ENCODE measurements around the gene SECISBP2L.

The SECISBP2L gene

DNA sequence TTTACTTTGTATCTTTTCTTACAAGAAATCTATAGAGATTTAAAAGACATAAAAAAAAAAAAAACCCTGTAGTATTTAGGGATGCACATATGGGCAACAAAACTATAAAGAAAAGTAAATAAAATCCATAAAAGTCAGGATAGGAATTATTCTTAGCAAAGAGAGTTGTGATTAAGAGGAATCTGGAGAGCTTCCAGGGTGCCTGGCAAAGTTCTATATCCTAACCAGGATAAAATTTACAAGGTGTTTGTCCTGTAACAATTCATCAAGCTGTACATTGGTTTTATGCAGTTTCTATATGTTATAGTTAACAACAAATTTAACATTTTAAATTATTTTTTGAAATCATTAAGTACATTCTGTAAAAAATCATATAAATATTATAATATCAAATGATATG, 7.9 kb downstream of the SECISBP2L start:
- Histone ChIP-seq H3K36me3 (ENCODE audit: low read length) (no peaks in the 10 kb centered on the region), H3K4me3 (ENCODE audit: insufficient read depth, low read length, poor library complexity, severe bottlenecking) (no peak overlapping the region), H2AFZ (ENCODE audit: low read depth, low read length, severe bottlenecking) (no peak overlapping the region), H3K9me2 (replicated peaks; ENCODE audit: insufficient read depth, low read length) (no peaks in the 10 kb centered on the region), H3K27me3 (ENCODE audit: low read length) (no peaks in the 10 kb centered on the region), H3K79me2 (ENCODE audit: insufficient read depth, low read length) (no peaks in the 10 kb centered on the region), H3K4me2 (ENCODE audit: low read depth, low read length, poor library complexity, severe bottlenecking) (no peak overlapping the region), H3F3A (ENCODE audit: insufficient read depth) (no peaks in the 10 kb centered on the region; the same call in 1 of the 2 replicates), H3K9me3 (ENCODE audit: insufficient read depth, low read length) (no peaks in the 10 kb centered on the region), H3K27ac (ENCODE audit: low read depth, low read length) (no peak overlapping the region), H4K20me1 (ENCODE audit: low read depth, low read length) (peaks cover 7% of the 10 kb centered on the region; the same call in 1 of the 2 replicates), H3K9ac (ENCODE audit: low read length) (no peak overlapping the region)
- TF ChIP-seq EZH2phosphoT487 (conservative IDR thresholded peaks at IDR 0.05; ENCODE audit: low read length): no peak
- TF ChIP-seq, protein P1, sequence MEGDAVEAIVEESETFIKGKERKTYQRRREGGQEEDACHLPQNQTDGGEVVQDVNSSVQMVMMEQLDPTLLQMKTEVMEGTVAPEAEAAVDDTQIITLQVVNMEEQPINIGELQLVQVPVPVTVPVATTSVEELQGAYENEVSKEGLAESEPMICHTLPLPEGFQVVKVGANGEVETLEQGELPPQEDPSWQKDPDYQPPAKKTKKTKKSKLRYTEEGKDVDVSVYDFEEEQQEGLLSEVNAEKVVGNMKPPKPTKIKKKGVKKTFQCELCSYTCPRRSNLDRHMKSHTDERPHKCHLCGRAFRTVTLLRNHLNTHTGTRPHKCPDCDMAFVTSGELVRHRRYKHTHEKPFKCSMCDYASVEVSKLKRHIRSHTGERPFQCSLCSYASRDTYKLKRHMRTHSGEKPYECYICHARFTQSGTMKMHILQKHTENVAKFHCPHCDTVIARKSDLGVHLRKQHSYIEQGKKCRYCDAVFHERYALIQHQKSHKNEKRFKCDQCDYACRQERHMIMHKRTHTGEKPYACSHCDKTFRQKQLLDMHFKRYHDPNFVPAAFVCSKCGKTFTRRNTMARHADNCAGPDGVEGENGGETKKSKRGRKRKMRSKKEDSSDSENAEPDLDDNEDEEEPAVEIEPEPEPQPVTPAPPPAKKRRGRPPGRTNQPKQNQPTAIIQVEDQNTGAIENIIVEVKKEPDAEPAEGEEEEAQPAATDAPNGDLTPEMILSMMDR (IDR thresholded peaks at IDR 0.05; ENCODE audit: insufficient read depth, low read length, poor library complexity, severe bottlenecking): no peak

DNA sequence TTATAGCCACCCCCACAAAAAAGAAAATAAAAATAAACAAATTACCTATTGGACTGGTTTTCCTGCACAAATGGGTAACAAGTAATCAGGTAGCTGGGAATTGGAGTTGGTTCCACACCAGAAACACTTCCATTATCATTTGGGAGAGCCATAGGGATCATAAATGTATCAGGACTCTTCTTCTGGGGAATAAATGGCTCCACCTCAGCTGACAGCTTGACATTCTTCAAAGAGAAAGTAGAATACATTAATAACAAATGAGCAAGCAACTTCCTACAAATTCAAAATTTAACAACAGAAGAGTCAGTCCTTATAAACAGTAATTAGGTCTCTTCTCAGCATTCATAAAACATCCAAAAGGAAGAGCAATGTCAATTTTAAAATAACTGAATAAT, 8.7 kb downstream of the SECISBP2L start:
- no peaks in the 10 kb centered on the region for H3K36me3 ChIP-seq (ENCODE audit: low read length)
- H3K9me3 ChIP-seq (ENCODE audit: insufficient read depth, low read length): no peaks in the 10 kb centered on the region
- TF ChIP-seq, protein P1 (IDR thresholded peaks at IDR 0.05; ENCODE audit: insufficient read depth, low read length, poor library complexity, severe bottlenecking): no peak
- no peak for TF ChIP-seq EZH2phosphoT487 (conservative IDR thresholded peaks at IDR 0.05; ENCODE audit: low read length)
- H4K20me1 ChIP-seq (ENCODE audit: low read depth, low read length): peaks cover 7% of the 10 kb centered on the region; the same call in 1 of the 2 replicates
- no peaks in the 10 kb centered on the region for H3K79me2 ChIP-seq (ENCODE audit: insufficient read depth, low read length)
- no peak overlapping the region for H3K4me3 ChIP-seq (ENCODE audit: insufficient read depth, low read length, poor library complexity, severe bottlenecking)
- no peaks in the 10 kb centered on the region; the same call in 1 of the 2 replicates for H3F3A ChIP-seq (ENCODE audit: insufficient read depth)
- H3K4me2 ChIP-seq (ENCODE audit: low read depth, low read length, poor library complexity, severe bottlenecking): no peak overlapping the region
- H3K27me3 ChIP-seq (ENCODE audit: low read length): no peaks in the 10 kb centered on the region
- H2AFZ ChIP-seq (ENCODE audit: low read depth, low read length, severe bottlenecking): no peak overlapping the region
- no peak overlapping the region for H3K27ac ChIP-seq (ENCODE audit: low read depth, low read length)
- no peaks in the 10 kb centered on the region for H3K9me2 ChIP-seq (replicated peaks; ENCODE audit: insufficient read depth, low read length)
- H3K9ac ChIP-seq (ENCODE audit: low read length): no peak overlapping the region

DNA sequence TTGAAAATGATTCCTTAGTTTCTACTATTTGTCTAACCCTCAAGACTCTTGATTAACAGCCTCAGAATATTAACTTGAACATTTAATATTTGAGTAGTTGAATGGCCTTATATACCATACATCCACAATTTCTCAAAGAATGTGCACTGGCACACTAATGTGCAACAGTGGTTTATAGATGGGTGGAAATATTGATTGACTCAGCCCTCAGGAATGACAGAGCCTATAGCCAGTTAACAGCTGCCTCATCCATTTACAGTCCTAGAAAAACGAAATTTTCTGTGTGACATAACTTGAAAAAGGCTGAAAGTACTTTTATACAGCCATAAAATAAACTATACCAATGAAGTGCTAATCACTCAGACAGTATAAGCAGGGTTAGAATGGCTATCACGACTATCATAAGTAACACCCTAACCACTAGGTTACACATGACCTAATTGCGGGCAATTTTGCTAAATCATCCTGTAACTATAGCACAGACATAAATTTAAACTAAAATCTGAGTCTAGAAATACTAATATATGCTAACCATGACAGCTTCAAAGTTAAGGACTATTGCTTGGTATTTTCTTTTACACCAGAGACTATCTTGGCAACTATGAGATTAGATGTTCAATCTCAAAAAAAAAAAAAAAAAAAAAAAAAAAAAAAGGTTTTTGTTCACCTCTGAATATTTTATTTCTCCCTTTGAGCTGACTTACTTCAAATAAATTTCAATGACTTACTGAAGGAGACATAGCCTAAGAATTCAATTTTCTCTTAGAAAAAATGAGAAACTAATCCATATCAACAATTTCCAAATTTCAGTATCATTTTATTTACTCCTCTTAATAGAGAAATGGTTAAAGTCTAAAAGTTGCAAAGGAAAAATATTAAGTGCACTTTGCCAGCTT, 9.3 kb downstream of the SECISBP2L start:
- Histone ChIP-seq H3K4me3 (ENCODE audit: insufficient read depth, low read length, poor library complexity, severe bottlenecking) (no peak overlapping the region), H3F3A (ENCODE audit: insufficient read depth) (no peaks in the 10 kb centered on the region; the same call in 1 of the 2 replicates), H3K4me2 (ENCODE audit: low read depth, low read length, poor library complexity, severe bottlenecking) (no peak overlapping the region), H3K36me3 (ENCODE audit: low read length) (no peaks in the 10 kb centered on the region), H2AFZ (ENCODE audit: low read depth, low read length, severe bottlenecking) (no peak overlapping the region), H3K9ac (ENCODE audit: low read length) (no peak overlapping the region), H3K79me2 (ENCODE audit: insufficient read depth, low read length) (no peaks in the 10 kb centered on the region), H3K27ac (ENCODE audit: low read depth, low read length) (no peak overlapping the region), H3K27me3 (ENCODE audit: low read length) (no peaks in the 10 kb centered on the region), H4K20me1 (ENCODE audit: low read depth, low read length) (peaks cover 7% of the 10 kb centered on the region; the same call in 1 of the 2 replicates), H3K9me3 (ENCODE audit: insufficient read depth, low read length) (no peaks in the 10 kb centered on the region), H3K9me2 (replicated peaks; ENCODE audit: insufficient read depth, low read length) (no peaks in the 10 kb centered on the region)
- TF ChIP-seq, protein P1 (IDR thresholded peaks at IDR 0.05; ENCODE audit: insufficient read depth, low read length, poor library complexity, severe bottlenecking): no peak
- TF ChIP-seq EZH2phosphoT487 (conservative IDR thresholded peaks at IDR 0.05; ENCODE audit: low read length): no peak
